ENCODE results near the gene CHRM2.

Gene CHRM2

GRCh38 chr7:137036768-137037167, 168.3 kb downstream of the CHRM2 start:
- DNase-seq: peak; percentile 21

- DNase-seq: peak; percentile 48
These were observed 170.3 kb downstream of the CHRM2 start for GRCh38 chr7:137038706-137039105.

GRCh38 chr7:137040745-137041144, 172.3 kb downstream of the CHRM2 start:
- DNase-seq: no peak

GRCh38 chr7:137045573-137045972, 177.1 kb downstream of the CHRM2 start:
- no peak for DNase-seq

GRCh38 chr7:137069249-137069963, 201.0 kb downstream of the CHRM2 start:
- DNase-seq: no peak

Measured in EL (cell line).